Measurements from ENCODE around the gene CXCL3.

The CXCL3 gene

DNA sequence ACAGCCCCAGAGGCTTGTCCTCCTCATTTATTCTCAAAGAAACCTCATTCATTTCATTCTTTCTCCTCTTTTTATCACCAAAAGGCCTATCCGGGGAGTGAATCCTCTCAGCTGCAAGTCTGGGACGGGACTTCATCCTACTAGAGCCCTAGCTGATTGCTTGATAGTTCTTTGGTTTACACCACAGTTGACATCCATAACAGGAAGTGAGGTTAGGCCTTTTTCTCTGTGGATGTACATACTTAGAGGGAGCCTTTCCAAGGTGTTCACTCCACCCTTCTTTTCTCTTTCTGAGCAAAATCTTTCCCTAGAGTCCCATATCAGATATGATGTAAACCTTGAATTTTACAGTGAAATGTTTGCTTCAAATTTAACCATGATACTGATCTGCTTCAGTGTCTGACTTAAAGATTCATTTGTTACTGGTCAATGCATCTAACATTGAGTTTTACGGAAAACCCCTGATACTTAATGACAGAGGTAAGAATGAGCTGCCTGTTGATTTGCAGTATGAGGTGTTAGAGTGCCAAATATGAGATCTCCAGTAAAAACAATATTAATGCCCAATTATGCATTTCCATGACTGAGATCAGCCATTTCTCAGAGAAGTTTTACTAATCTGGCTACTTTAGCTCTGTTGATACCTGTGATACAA, 23.2 kb downstream of the CXCL3 start:
- Histone ChIP-seq H3K27ac (no peak overlapping the region), H3K4me3 (no peak overlapping the region), H3K36me3 (ENCODE audit: insufficient read depth, low read length) (no peaks in the 10 kb centered on the region), H3K9ac (ENCODE audit: insufficient read length) (no peak overlapping the region), H3K9me3 (ENCODE audit: low read depth, low read length) (no peaks in the 10 kb centered on the region)
- DNase-seq (ENCODE audit: low read depth, low spot score): no peak
- TF ChIP-seq FOXP2 (optimal IDR thresholded peaks at IDR 0.05; ENCODE audit: control extremely low read depth, extremely low read length, insufficient read depth) (no peak), POLR2AphosphoS5 (IDR thresholded peaks at IDR 0.05; ENCODE audit: borderline replicate concordance, low read depth, low read length) (no peak), EZH2 (IDR thresholded peaks at IDR 0.05) (no peak)

DNA sequence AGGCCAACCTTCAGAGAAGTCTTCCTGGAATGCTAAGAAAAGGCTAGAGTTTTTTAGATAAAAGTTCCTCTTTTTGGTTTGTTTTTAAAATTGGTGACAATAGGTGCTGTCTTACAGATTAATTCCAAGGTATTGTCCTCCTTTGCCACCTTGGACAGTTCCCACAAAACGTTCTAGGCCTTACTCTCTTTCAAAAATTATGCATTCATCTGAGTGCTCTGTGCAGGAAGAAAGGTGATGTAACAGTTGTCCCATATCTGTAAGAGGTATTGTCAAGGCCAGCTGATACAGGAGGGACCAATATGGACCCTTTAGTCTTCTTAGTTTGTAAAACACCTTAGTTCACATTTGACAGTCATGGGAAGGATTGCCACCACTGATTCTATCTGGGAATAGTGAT, 24.2 kb downstream of the CXCL3 start:
- H3K4me3 ChIP-seq: no peak overlapping the region
- no peak for DNase-seq (ENCODE audit: low read depth, low spot score)

DNA sequence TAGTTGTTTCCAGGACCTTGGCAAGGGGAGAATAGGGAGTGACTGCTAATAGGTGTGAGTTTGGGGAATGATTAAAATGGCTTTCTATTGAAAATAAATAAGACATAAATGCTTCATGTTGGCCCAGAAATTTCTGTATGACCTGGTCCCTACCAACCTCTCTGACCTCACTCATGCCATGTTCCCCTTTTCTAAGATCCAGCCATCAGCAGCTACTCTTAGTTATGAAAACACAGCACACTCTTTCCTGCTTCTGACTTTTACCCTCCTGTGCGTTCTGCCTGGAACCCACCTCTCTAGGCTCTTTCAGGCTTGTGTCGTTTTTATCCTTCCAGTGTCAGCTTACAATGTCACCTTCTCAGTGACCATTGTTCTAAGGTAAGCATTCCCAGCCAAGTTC, 25.2 kb downstream of the CXCL3 start:
- no peak for TF ChIP-seq POLR2AphosphoS5 (IDR thresholded peaks at IDR 0.05; ENCODE audit: borderline replicate concordance, low read depth, low read length)
- TF ChIP-seq EZH2 (IDR thresholded peaks at IDR 0.05): no peak
- TF ChIP-seq FOXP2 (optimal IDR thresholded peaks at IDR 0.05; ENCODE audit: control extremely low read depth, extremely low read length, insufficient read depth): no peak
- Histone ChIP-seq H3K9me3 (ENCODE audit: low read depth, low read length) (no peaks in the 10 kb centered on the region), H3K36me3 (ENCODE audit: insufficient read depth, low read length) (no peaks in the 10 kb centered on the region), H3K27ac (no peak overlapping the region), H3K9ac (ENCODE audit: insufficient read length) (no peak overlapping the region), H3K4me3 (no peak overlapping the region)
- no peak for DNase-seq (ENCODE audit: low read depth, low spot score)

More for the DNA sequence above, 24.2 kb downstream of the CXCL3 start:
- Histone ChIP-seq H3K36me3 (ENCODE audit: insufficient read depth, low read length) (no peaks in the 10 kb centered on the region), H3K27ac (no peak overlapping the region), H3K9me3 (ENCODE audit: low read depth, low read length) (no peaks in the 10 kb centered on the region), H3K9ac (ENCODE audit: insufficient read length) (no peak overlapping the region)
- TF ChIP-seq POLR2AphosphoS5 (IDR thresholded peaks at IDR 0.05; ENCODE audit: borderline replicate concordance, low read depth, low read length): no peak
- no peak for TF ChIP-seq FOXP2 (optimal IDR thresholded peaks at IDR 0.05; ENCODE audit: control extremely low read depth, extremely low read length, insufficient read depth)
- TF ChIP-seq EZH2 (IDR thresholded peaks at IDR 0.05): no peak

DNA sequence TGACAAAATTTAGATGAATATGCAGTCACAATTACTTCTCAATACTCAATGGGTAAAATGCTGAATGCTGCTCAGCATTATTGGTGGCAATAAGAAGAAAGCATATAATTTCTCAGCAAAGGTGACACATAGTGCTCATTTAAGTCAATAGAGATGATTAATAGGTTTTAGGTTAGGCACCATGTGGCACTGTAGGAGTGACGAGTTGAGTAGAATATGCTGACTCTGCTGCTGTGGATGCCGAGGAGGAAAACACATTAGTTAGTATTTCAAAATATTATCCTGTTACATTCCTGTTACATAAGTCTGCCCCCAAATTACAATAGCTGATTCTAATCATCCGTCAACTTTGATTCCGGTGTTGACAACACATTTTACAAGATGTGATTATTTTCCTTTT, 26.4 kb downstream of the CXCL3 start:
- Histone ChIP-seq H3K27ac (no peak overlapping the region), H3K9me3 (ENCODE audit: low read depth, low read length) (no peaks in the 10 kb centered on the region), H3K4me3 (no peak overlapping the region), H3K36me3 (ENCODE audit: insufficient read depth, low read length) (no peaks in the 10 kb centered on the region), H3K9ac (ENCODE audit: insufficient read length) (no peak overlapping the region)
- TF ChIP-seq EZH2 (IDR thresholded peaks at IDR 0.05): no peak
- no peak for TF ChIP-seq POLR2AphosphoS5 (IDR thresholded peaks at IDR 0.05; ENCODE audit: borderline replicate concordance, low read depth, low read length)
- TF ChIP-seq FOXP2 (optimal IDR thresholded peaks at IDR 0.05; ENCODE audit: control extremely low read depth, extremely low read length, insufficient read depth): no peak
- no peak for DNase-seq (ENCODE audit: low read depth, low spot score)

DNA sequence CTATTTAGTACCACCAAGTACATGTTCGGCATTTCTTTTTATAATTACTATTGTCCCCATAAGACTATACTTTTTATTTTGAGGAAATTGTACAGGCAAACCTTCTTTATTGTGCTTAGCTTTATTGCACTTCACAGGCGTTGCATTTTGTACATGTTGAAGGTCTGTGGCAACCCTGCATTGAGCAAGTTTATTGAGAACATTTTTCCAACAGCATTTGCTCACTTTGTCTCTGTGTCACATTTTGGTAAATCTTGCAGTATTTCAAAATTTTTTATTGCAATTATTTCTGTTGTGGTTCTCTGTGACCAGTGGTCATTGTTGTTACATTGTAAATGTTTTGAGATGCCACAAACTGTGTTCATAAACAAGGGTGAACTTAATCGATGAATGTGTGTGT, 29.2 kb downstream of the CXCL3 start:
- Histone ChIP-seq H3K4me3 (no peak overlapping the region), H3K27ac (no peak overlapping the region), H3K9ac (ENCODE audit: insufficient read length) (no peak overlapping the region), H3K9me3 (ENCODE audit: low read depth, low read length) (no peaks in the 10 kb centered on the region), H3K36me3 (ENCODE audit: insufficient read depth, low read length) (no peaks in the 10 kb centered on the region)
- TF ChIP-seq FOXP2 (optimal IDR thresholded peaks at IDR 0.05; ENCODE audit: control extremely low read depth, extremely low read length, insufficient read depth): no peak
- TF ChIP-seq EZH2 (IDR thresholded peaks at IDR 0.05): no peak
- TF ChIP-seq POLR2AphosphoS5 (IDR thresholded peaks at IDR 0.05; ENCODE audit: borderline replicate concordance, low read depth, low read length): no peak
- DNase-seq (ENCODE audit: low read depth, low spot score): no peak

DNA sequence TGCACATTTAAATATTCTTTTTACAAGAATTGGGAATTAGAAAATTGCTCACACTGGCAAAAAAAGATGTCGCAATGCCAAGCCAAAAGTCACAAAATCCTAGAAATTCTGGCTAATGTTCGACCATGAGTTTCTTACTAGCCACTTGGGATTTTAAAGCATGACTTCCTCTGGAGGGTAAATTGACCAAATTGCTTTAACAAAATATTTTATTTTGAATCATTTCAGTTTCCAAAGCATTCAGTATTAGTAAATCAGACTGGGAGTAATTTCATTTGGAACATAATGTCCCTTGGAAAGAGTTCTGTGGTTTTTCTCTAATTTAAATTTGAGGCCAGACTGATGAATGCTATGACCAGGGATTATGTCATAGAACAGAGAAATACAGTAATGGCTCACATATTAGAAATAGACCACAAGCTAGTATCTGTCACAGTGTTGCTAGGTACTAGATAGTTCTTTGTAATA, 32.4 kb downstream of the CXCL3 start:
- no peaks in the 10 kb centered on the region for H3K36me3 ChIP-seq (ENCODE audit: insufficient read depth, low read length)
- TF ChIP-seq FOXP2 (optimal IDR thresholded peaks at IDR 0.05; ENCODE audit: control extremely low read depth, extremely low read length, insufficient read depth) (no peak), POLR2AphosphoS5 (IDR thresholded peaks at IDR 0.05; ENCODE audit: borderline replicate concordance, low read depth, low read length) (no peak), EZH2 (IDR thresholded peaks at IDR 0.05) (no peak)
- H3K9me3 ChIP-seq (ENCODE audit: low read depth, low read length): no peaks in the 10 kb centered on the region
- H3K27ac ChIP-seq: no peak overlapping the region
- H3K9ac ChIP-seq (ENCODE audit: insufficient read length): no peak overlapping the region
- no peak for DNase-seq (ENCODE audit: low read depth, low spot score)
- no peak overlapping the region for H3K4me3 ChIP-seq

DNA sequence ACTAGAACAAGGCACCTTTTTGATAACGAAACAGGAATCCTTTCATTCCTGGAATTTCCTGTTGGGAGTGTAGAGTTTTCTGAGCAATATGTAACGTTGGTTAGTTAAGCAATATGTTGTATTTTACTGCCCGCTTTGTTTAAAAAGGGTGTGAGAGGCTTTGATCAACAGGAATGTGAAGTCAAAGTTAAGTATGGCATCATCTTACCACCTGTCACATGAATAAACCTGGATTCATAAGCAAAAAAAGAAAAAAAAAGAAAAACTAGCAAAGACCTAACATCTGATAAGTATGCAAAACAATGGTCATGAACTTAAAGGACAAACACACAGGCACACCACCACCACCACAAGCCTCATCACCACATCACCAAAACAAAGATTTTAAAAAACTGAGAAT, 33.0 kb downstream of the CXCL3 start:
- DNase-seq (ENCODE audit: low read depth, low spot score): no peak
- TF ChIP-seq POLR2AphosphoS5 (IDR thresholded peaks at IDR 0.05; ENCODE audit: borderline replicate concordance, low read depth, low read length) (no peak), FOXP2 (optimal IDR thresholded peaks at IDR 0.05; ENCODE audit: control extremely low read depth, extremely low read length, insufficient read depth) (no peak), EZH2 (IDR thresholded peaks at IDR 0.05) (no peak)
- Histone ChIP-seq H3K4me3 (no peak overlapping the region), H3K36me3 (ENCODE audit: insufficient read depth, low read length) (no peaks in the 10 kb centered on the region), H3K9ac (ENCODE audit: insufficient read length) (no peak overlapping the region), H3K27ac (no peak overlapping the region), H3K9me3 (ENCODE audit: low read depth, low read length) (no peaks in the 10 kb centered on the region)

DNA sequence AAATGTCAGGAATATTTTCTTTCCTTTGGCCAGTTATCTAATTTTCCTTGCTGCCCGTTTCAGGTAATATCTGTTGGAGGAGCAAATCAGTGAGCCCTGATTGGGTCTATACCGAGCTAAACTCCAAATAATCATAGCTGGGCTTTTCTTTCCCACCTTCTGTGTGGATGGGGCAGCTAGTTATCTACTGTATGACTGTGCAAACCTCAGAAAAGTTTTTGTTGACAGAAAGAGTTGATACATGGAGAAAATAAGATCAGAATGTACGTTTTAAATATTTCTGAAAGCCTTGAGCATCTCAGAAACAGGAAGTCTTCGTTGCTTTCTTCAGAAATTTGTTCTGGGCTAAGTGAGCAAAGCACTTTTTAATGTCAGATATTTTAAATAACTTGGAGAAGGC, 33.8 kb downstream of the CXCL3 start:
- H3K27ac ChIP-seq: no peak overlapping the region
- no peak for TF ChIP-seq POLR2AphosphoS5 (IDR thresholded peaks at IDR 0.05; ENCODE audit: borderline replicate concordance, low read depth, low read length)
- TF ChIP-seq EZH2 (IDR thresholded peaks at IDR 0.05): no peak
- TF ChIP-seq FOXP2 (optimal IDR thresholded peaks at IDR 0.05; ENCODE audit: control extremely low read depth, extremely low read length, insufficient read depth): no peak
- H3K4me3 ChIP-seq: no peak overlapping the region
- no peaks in the 10 kb centered on the region for H3K36me3 ChIP-seq (ENCODE audit: insufficient read depth, low read length)
- no peak overlapping the region for H3K9ac ChIP-seq (ENCODE audit: insufficient read length)
- DNase-seq (ENCODE audit: low read depth, low spot score): no peak
- H3K9me3 ChIP-seq (ENCODE audit: low read depth, low read length): no peaks in the 10 kb centered on the region

DNA sequence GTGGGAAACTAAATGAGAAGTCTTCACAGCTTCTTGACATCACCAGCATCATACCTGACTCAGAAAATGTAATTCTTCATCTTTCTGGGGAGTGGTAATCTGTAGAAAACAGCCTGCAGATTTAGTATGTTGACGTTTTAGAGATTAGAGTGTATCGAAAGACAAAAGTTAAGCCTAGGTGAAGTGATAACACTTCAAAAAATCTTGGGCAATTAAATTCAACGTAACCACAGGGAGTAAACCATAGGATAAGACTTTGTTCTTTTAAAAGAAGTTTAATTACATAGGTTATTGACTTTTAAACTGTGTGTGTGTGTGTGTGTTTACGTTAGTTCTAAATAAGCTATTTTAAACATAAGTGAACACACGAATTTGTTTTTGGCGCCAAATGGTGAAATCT, 38.2 kb downstream of the CXCL3 start:
- Histone ChIP-seq H3K9ac (ENCODE audit: insufficient read length) (no peak overlapping the region), H3K4me3 (no peak overlapping the region), H3K36me3 (ENCODE audit: insufficient read depth, low read length) (no peaks in the 10 kb centered on the region), H3K9me3 (ENCODE audit: low read depth, low read length) (no peaks in the 10 kb centered on the region), H3K27ac (no peak overlapping the region)
- TF ChIP-seq EZH2 (IDR thresholded peaks at IDR 0.05) (no peak), POLR2AphosphoS5 (IDR thresholded peaks at IDR 0.05; ENCODE audit: borderline replicate concordance, low read depth, low read length) (no peak), FOXP2 (optimal IDR thresholded peaks at IDR 0.05; ENCODE audit: control extremely low read depth, extremely low read length, insufficient read depth) (no peak)
- DNase-seq (ENCODE audit: low read depth, low spot score): no peak
